ENCODE measurements around the gene ARHGAP5. TPM values are rescaled to one million over a fixed set of nuclear protein-coding genes. Genes with fewer than 3 reads are reported as not detected.

Gene ARHGAP5
- total and polyA plus RNA-seq, 2 donors = 25.9 to 64.1 TPM

GRCh38 chr14:32073537-32074189, 3.4 kb upstream of the ARHGAP5 start:
- peak; percentile 42 to 89 (median 69) for DNase-seq (ENCODE audit: low read depth in 6 of 9, low spot score in 9 of 9)
- 97% methylated on average over 6 of the region's 6 CpGs for WGBS
- H3K27ac ChIP-seq (ENCODE audit: low read depth in 1 of 2, low read length in 1 of 2) = no peak overlapping the region

GRCh38 chr14:32074887-32075572, 2.1 kb upstream of the ARHGAP5 start:
- no peak for DNase-seq (ENCODE audit: low read depth in 6 of 9, low spot score in 9 of 9)
- 87% methylated on average over 8 of the region's 8 CpGs for WGBS
- H3K27ac ChIP-seq (ENCODE audit: low read depth in 1 of 2, low read length in 1 of 2) = no peak overlapping the region
- peaks cover 5% of the 10 kb centered on the region in 2 donors for H3K4me1 ChIP-seq (ENCODE audit: control insufficient read depth in 2 of 2, insufficient read depth in 2 of 2, low read length in 2 of 2)
- peaks cover 0 to 6% of the 10 kb centered on the region in 2 donors for H3K9me3 ChIP-seq (ENCODE audit: control insufficient read depth in 2 of 2, insufficient read depth in 1 of 2, low read length in 1 of 2)
- H3K36me3 ChIP-seq (ENCODE audit: control insufficient read depth in 2 of 2, insufficient read depth in 2 of 2, low read length in 1 of 2) = no peaks in the 10 kb centered on the region
- peaks cover 0 to 8% of the 10 kb centered on the region in 2 donors for H3K27me3 ChIP-seq (ENCODE audit: control insufficient read depth in 2 of 2, insufficient read depth in 1 of 2, low read length in 1 of 2)
- no peak overlapping the region for H3K4me3 ChIP-seq (ENCODE audit: low read length in 2 of 2)

More at GRCh38 chr14:32073537-32074189, 3.4 kb upstream of the ARHGAP5 start:
- H3K36me3 ChIP-seq (ENCODE audit: control insufficient read depth in 2 of 2, insufficient read depth in 2 of 2, low read length in 1 of 2) = no peaks in the 10 kb centered on the region
- peaks cover 0 to 8% of the 10 kb centered on the region in 2 donors for H3K27me3 ChIP-seq (ENCODE audit: control insufficient read depth in 2 of 2, insufficient read depth in 1 of 2, low read length in 1 of 2)
- no peak overlapping the region for H3K4me3 ChIP-seq (ENCODE audit: low read length in 2 of 2)
- peaks cover 0 to 6% of the 10 kb centered on the region in 2 donors for H3K9me3 ChIP-seq (ENCODE audit: control insufficient read depth in 2 of 2, insufficient read depth in 1 of 2, low read length in 1 of 2)
- peaks cover 2 to 5% of the 10 kb centered on the region in 2 donors for H3K4me1 ChIP-seq (ENCODE audit: control insufficient read depth in 2 of 2, insufficient read depth in 2 of 2, low read length in 2 of 2)

GRCh38 chr14:32075672-32076277, 1.3 kb upstream of the ARHGAP5 start:
- peaks cover 0 to 8% of the 10 kb centered on the region in 2 donors for H3K27me3 ChIP-seq (ENCODE audit: control insufficient read depth in 2 of 2, insufficient read depth in 1 of 2, low read length in 1 of 2)
- WGBS = under 1% methylated on average over 23 of the region's 23 CpGs
- H3K4me1 ChIP-seq (ENCODE audit: control insufficient read depth in 2 of 2, insufficient read depth in 2 of 2, low read length in 2 of 2) = peaks cover 5% of the 10 kb centered on the region in 2 donors
- H3K27ac ChIP-seq (ENCODE audit: low read depth in 1 of 2, low read length in 1 of 2) = peak overlapping the region; percentile 93 to 94
- peaks cover 0 to 6% of the 10 kb centered on the region in 2 donors for H3K9me3 ChIP-seq (ENCODE audit: control insufficient read depth in 2 of 2, insufficient read depth in 1 of 2, low read length in 1 of 2)
- DNase-seq (ENCODE audit: low read depth in 6 of 9, low spot score in 9 of 9) = peak in 4 of 9 donors; percentile 7 to 48 (median 32)
- peak overlapping the region; percentile 84 to 90 for H3K4me3 ChIP-seq (ENCODE audit: low read length in 2 of 2)
- H3K36me3 ChIP-seq (ENCODE audit: control insufficient read depth in 2 of 2, insufficient read depth in 2 of 2, low read length in 1 of 2) = no peaks in the 10 kb centered on the region

GRCh38 chr14:32076278-32077080, 625 bp upstream of the ARHGAP5 start:
- H3K4me1 ChIP-seq (ENCODE audit: control insufficient read depth in 2 of 2, insufficient read depth in 2 of 2, low read length in 2 of 2) = peaks cover 5% of the 10 kb centered on the region in 2 donors
- WGBS = under 1% methylated on average over 76 of the region's 76 CpGs

DNA sequence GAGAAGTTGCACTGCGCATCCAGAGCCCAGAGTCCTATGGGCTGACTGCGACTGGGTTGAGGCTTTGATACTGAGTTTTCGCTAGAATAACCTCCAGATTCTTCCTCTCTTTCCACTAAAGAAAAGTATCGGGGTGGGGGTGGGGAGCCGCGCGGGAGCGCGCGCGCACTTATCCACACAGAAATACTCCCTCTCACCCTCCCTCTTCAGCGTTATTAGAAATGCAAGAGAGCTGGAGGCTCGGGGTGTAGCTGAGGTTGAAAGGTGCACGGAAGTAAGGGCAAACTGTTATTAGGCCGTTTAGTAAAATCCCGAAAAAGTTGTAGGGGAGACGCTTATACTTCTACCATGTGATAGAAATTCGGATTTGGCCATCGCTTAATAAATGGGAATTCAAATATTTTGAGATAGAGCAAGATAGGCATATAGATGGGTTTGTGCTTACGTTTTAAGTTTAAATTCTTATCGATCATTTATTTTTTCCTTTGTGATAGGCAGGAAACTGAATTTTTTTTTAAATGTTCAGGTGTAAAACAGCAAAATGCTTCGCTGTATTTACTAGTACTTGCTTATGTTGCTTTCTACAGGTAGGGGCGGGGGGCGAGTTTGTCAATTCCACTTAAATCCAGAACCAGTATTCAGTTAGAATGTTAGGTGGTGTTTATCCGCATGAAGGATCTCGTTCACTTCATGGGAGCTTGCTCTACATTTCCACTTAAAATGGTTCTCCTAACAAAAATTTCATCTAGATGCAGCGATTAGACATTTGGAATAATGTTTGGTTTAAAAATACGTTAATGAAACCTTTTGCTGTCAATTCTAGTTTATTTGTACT, 1.1 kb downstream of the ARHGAP5 start:
- Histone ChIP-seq H3K4me3 (ENCODE audit: low read length in 2 of 2) (peak overlapping the region; percentile 84 to 90), H3K9me3 (ENCODE audit: control insufficient read depth in 2 of 2, insufficient read depth in 1 of 2, low read length in 1 of 2) (peaks cover 0 to 6% of the 10 kb centered on the region in 2 donors), H3K4me1 (ENCODE audit: control insufficient read depth in 2 of 2, insufficient read depth in 2 of 2, low read length in 2 of 2) (peaks cover 5% of the 10 kb centered on the region in 2 donors), H3K36me3 (ENCODE audit: control insufficient read depth in 2 of 2, insufficient read depth in 2 of 2, low read length in 1 of 2) (no peaks in the 10 kb centered on the region), H3K27ac (ENCODE audit: low read depth in 1 of 2, low read length in 1 of 2) (peak overlapping the region; percentile 88 to 93), H3K27me3 (ENCODE audit: control insufficient read depth in 2 of 2, insufficient read depth in 1 of 2, low read length in 1 of 2) (peaks cover 0 to 8% of the 10 kb centered on the region in 2 donors)
- 4% methylated on average over 28 of the region's 28 CpGs for WGBS
- peak in 8 of 9 donors; percentile 2 to 72 (median 43) for DNase-seq (ENCODE audit: low read depth in 6 of 9, low spot score in 9 of 9)

More at GRCh38 chr14:32076278-32077080, 625 bp upstream of the ARHGAP5 start:
- H3K27ac ChIP-seq (ENCODE audit: low read depth in 1 of 2, low read length in 1 of 2) = peak overlapping the region; percentile 93 to 94
- peaks cover 0 to 8% of the 10 kb centered on the region in 2 donors for H3K27me3 ChIP-seq (ENCODE audit: control insufficient read depth in 2 of 2, insufficient read depth in 1 of 2, low read length in 1 of 2)
- no peaks in the 10 kb centered on the region for H3K36me3 ChIP-seq (ENCODE audit: control insufficient read depth in 2 of 2, insufficient read depth in 2 of 2, low read length in 1 of 2)
- peak overlapping the region; percentile 84 to 90 for H3K4me3 ChIP-seq (ENCODE audit: low read length in 2 of 2)
- peak; percentile 59 to 89 (median 82) for DNase-seq (ENCODE audit: low read depth in 6 of 9, low spot score in 9 of 9)
- peaks cover 0 to 6% of the 10 kb centered on the region in 2 donors for H3K9me3 ChIP-seq (ENCODE audit: control insufficient read depth in 2 of 2, insufficient read depth in 1 of 2, low read length in 1 of 2)

GRCh38 chr14:32078858-32079216, 1.7 kb downstream of the ARHGAP5 start:
- Histone ChIP-seq H3K27ac (ENCODE audit: low read depth in 1 of 2, low read length in 1 of 2) (no peak overlapping the region), H3K36me3 (ENCODE audit: control insufficient read depth in 2 of 2, insufficient read depth in 2 of 2, low read length in 1 of 2) (no peaks in the 10 kb centered on the region), H3K27me3 (ENCODE audit: control insufficient read depth in 2 of 2, insufficient read depth in 1 of 2, low read length in 1 of 2) (peaks cover 0 to 8% of the 10 kb centered on the region in 2 donors), H3K4me3 (ENCODE audit: low read length in 2 of 2) (peak overlapping the region; percentile 3 to 90), H3K9me3 (ENCODE audit: control insufficient read depth in 2 of 2, insufficient read depth in 1 of 2, low read length in 1 of 2) (peaks cover 0 to 6% of the 10 kb centered on the region in 2 donors), H3K4me1 (ENCODE audit: control insufficient read depth in 2 of 2, insufficient read depth in 2 of 2, low read length in 2 of 2) (peaks cover 5% of the 10 kb centered on the region in 2 donors)
- DNase-seq (ENCODE audit: low read depth in 6 of 9, low spot score in 9 of 9) = peak in 2 of 9 donors; percentile 6 to 19
- WGBS = 47% methylated on average over 7 of the region's 7 CpGs

- peaks cover 0 to 6% of the 10 kb centered on the region in 2 donors for H3K9me3 ChIP-seq (ENCODE audit: control insufficient read depth in 2 of 2, insufficient read depth in 1 of 2, low read length in 1 of 2)
- H3K4me3 ChIP-seq (ENCODE audit: low read length in 2 of 2) = peak overlapping the region in 1 of 2 donors; percentile 3
- no peaks in the 10 kb centered on the region for H3K36me3 ChIP-seq (ENCODE audit: control insufficient read depth in 2 of 2, insufficient read depth in 2 of 2, low read length in 1 of 2)
- H3K4me1 ChIP-seq (ENCODE audit: control insufficient read depth in 2 of 2, insufficient read depth in 2 of 2, low read length in 2 of 2) = peaks cover 5% of the 10 kb centered on the region in 2 donors
- WGBS = 80% methylated on average over 4 of the region's 4 CpGs
- H3K27me3 ChIP-seq (ENCODE audit: control insufficient read depth in 2 of 2, insufficient read depth in 1 of 2, low read length in 1 of 2) = peaks cover 0 to 8% of the 10 kb centered on the region in 2 donors
- no peak overlapping the region for H3K27ac ChIP-seq (ENCODE audit: low read depth in 1 of 2, low read length in 1 of 2)
- no peak for DNase-seq (ENCODE audit: low read depth in 6 of 9, low spot score in 9 of 9)
These were observed 2.2 kb downstream of the ARHGAP5 start for GRCh38 chr14:32079264-32079663.

DNA sequence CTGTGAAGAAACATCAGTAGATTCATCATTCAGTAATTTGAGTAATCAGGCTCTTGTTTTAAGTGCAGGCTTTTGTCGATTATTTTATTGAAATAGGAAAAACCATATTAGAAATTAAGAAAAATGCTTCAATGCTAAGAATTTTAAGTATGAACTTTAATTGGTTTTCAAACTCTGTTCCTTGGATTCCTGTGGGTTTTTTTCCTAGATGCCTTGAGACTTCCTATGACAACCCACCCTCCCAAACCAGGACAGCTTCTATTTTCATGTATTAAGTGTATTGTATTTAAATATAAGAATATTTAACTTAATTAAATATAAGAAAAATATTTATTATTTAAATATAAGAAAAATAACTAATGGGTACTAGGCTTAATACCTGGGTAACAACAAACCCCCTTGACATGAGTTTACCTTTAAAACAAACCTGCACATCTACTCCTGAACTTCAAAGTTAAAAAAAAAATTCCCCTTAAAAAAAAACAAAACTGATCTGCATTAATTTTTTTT, 3.0 kb downstream of the ARHGAP5 start:
- Histone ChIP-seq H3K4me1 (ENCODE audit: control insufficient read depth in 2 of 2, insufficient read depth in 2 of 2, low read length in 2 of 2) (peaks cover 5% of the 10 kb centered on the region in 2 donors), H3K27me3 (ENCODE audit: control insufficient read depth in 2 of 2, insufficient read depth in 1 of 2, low read length in 1 of 2) (peaks cover 0 to 5% of the 10 kb centered on the region in 2 donors), H3K27ac (ENCODE audit: low read depth in 1 of 2, low read length in 1 of 2) (no peak overlapping the region), H3K4me3 (ENCODE audit: low read length in 2 of 2) (no peak overlapping the region), H3K36me3 (ENCODE audit: control insufficient read depth in 2 of 2, insufficient read depth in 2 of 2, low read length in 1 of 2) (no peaks in the 10 kb centered on the region), H3K9me3 (ENCODE audit: control insufficient read depth in 2 of 2, insufficient read depth in 1 of 2, low read length in 1 of 2) (peaks cover 0 to 6% of the 10 kb centered on the region in 2 donors)
- WGBS = 95% methylated on average over 1 of the region's 1 CpG
- no peak for DNase-seq (ENCODE audit: low read depth in 6 of 9, low spot score in 9 of 9)

Data from thymus (tissue), 11 donors.